Esophagus (tissue), 2 donors: ENCODE results near the gene C1orf105. TPM values are rescaled to one million over a fixed set of nuclear protein-coding genes. Genes with fewer than 3 reads are reported as not detected.

Experiments used
- H3K27ac ChIP-seq, 2 donors: one replicate each; pipeline ENCODE4 v1.5.1; 2013; ENCODE audit warnings: low read depth in 2 of 2, mild to moderate bottlenecking in 2 of 2, inconsistent platforms in 1 of 2, low read length in 1 of 2, moderate library complexity in 1 of 2
- H3K27me3 ChIP-seq, 2 donors: one replicate each; pipeline ENCODE4 v1.6.1; 2013; ENCODE audit warnings: low read length in 2 of 2, control low read depth in 1 of 2, mild to moderate bottlenecking in 1 of 2; ENCODE audit not compliant: insufficient read depth in 2 of 2, control insufficient read depth in 1 of 2
- H3K36me3 ChIP-seq, 2 donors: one replicate each; pipeline ENCODE4 v1.6.1; 2013; ENCODE audit warnings: low read length in 1 of 2; ENCODE audit not compliant: control insufficient read depth in 2 of 2, insufficient read depth in 2 of 2
- H3K4me1 ChIP-seq, 2 donors: one replicate each; pipeline ENCODE4 v1.6.1; 2013; ENCODE audit warnings: low read length in 1 of 2; ENCODE audit not compliant: control insufficient read depth in 2 of 2, insufficient read depth in 2 of 2
- H3K4me3 ChIP-seq, 2 donors: one replicate each; pipeline ENCODE4 v1.5.1; 2013; ENCODE audit warnings: low read length in 2 of 2, mild to moderate bottlenecking in 2 of 2, low read depth in 1 of 2, moderate library complexity in 1 of 2
- H3K9me3 ChIP-seq, 2 donors: one replicate each; pipeline ENCODE4 v1.6.1; 2013; ENCODE audit warnings: mild to moderate bottlenecking in 2 of 2, low read depth in 1 of 2, low read length in 1 of 2, moderate library complexity in 1 of 2; ENCODE audit not compliant: control insufficient read depth in 2 of 2, insufficient read depth in 1 of 2
- WGBS, 2 donors: extraction: QIAGEN DNeasy Blood & Tissue Kit; methylation state at CpG; one replicate each; pipeline ENCODE4 v1.1.7; 2013; 5-methylcytosine and 5-hydroxymethylcytosine counted together
- polyA plus RNA-seq, 2 donors: library from polyadenylated mRNA; stranded (reverse); fragments of 200-250 nt; gene quantifications; one replicate each; pipeline ENCODE4 v1.2.3, GENCODE V29; 2013
- donor health status: healthy with polysubstance abuse.
- donor health status: Bipolar disorder and iron deficiency.

Gene C1orf105
- polyA plus RNA-seq, 2 donors, result not detected

- 75 to 81% methylated on average over 4 of the region's 4 CpGs for WGBS, 2 donors
- H3K9me3 ChIP-seq, result no peaks in the 10 kb centered on the region
- H3K36me3 ChIP-seq, result no peaks in the 10 kb centered on the region
- no peaks in the 10 kb centered on the region for H3K27me3 ChIP-seq
- H3K4me1 ChIP-seq, result no peaks in the 10 kb centered on the region
- H3K27ac ChIP-seq, result no peak overlapping the region
- H3K4me3 ChIP-seq, result no peak overlapping the region
These were observed 37.5 kb upstream of the C1orf105 start for GRCh38 chr1:172382990-172383389.

GRCh38 chr1:172383536-172383935 is 36.9 kb upstream of the C1orf105 start:
- Histone ChIP-seq H3K27ac (no peak overlapping the region), H3K9me3 (no peaks in the 10 kb centered on the region), H3K4me3 (no peak overlapping the region), H3K36me3 (no peaks in the 10 kb centered on the region), H3K27me3 (no peaks in the 10 kb centered on the region), H3K4me1 (no peaks in the 10 kb centered on the region)
- 58 to 61% methylated on average over 3 of the region's 3 CpGs for WGBS, 2 donors

GRCh38 chr1:172384656-172385055 is 35.8 kb upstream of the C1orf105 start:
- Histone ChIP-seq H3K9me3 (no peaks in the 10 kb centered on the region), H3K36me3 (no peaks in the 10 kb centered on the region), H3K27me3 (no peaks in the 10 kb centered on the region), H3K27ac (no peak overlapping the region), H3K4me3 (no peak overlapping the region), H3K4me1 (no peaks in the 10 kb centered on the region)
- WGBS, 2 donors, result 88 to 96% methylated on average over 1 of the region's 1 CpG

- Histone ChIP-seq H3K4me1 (no peaks in the 10 kb centered on the region), H3K36me3 (no peaks in the 10 kb centered on the region), H3K4me3 (no peak overlapping the region), H3K27ac (no peak overlapping the region), H3K9me3 (no peaks in the 10 kb centered on the region), H3K27me3 (no peaks in the 10 kb centered on the region)
- WGBS, 2 donors, result 98 to 100% methylated on average over 2 of the region's 2 CpGs
These were observed 34.4 kb upstream of the C1orf105 start for GRCh38 chr1:172386046-172386445.

GRCh38 chr1:172388490-172388889 is 32.0 kb upstream of the C1orf105 start:
- H3K27me3 ChIP-seq, result no peaks in the 10 kb centered on the region
- H3K36me3 ChIP-seq, result no peaks in the 10 kb centered on the region
- H3K4me1 ChIP-seq, result no peaks in the 10 kb centered on the region
- no peak overlapping the region for H3K4me3 ChIP-seq
- 97 to 98% methylated on average over 8 of the region's 8 CpGs for WGBS, 2 donors
- H3K27ac ChIP-seq, result no peak overlapping the region
- H3K9me3 ChIP-seq, result no peaks in the 10 kb centered on the region

GRCh38 chr1:172390301-172390682 is 30.2 kb upstream of the C1orf105 start:
- 27 to 50% methylated on average over 3 of the region's 3 CpGs for WGBS, 2 donors
- no peak overlapping the region for H3K4me3 ChIP-seq

GRCh38 chr1:172390683-172391551 is 29.6 kb upstream of the C1orf105 start:
- Histone ChIP-seq H3K27ac (peak overlapping the region; percentile 57 to 80), H3K36me3 (no peaks in the 10 kb centered on the region), H3K27me3 (no peaks in the 10 kb centered on the region), H3K4me3 (peak overlapping the region in 1 of 2 donors; percentile 15), H3K9me3 (no peaks in the 10 kb centered on the region), H3K4me1 (peaks cover 0 to 3% of the 10 kb centered on the region in 2 donors)
- WGBS, 2 donors, result 37 to 54% methylated on average over 9 of the region's 9 CpGs

More at GRCh38 chr1:172390301-172390682, 30.2 kb upstream of the C1orf105 start:
- H3K27me3 ChIP-seq, result no peaks in the 10 kb centered on the region
- H3K27ac ChIP-seq, result peak overlapping the region in 1 of 2 donors; percentile 80
- H3K36me3 ChIP-seq, result no peaks in the 10 kb centered on the region
- no peaks in the 10 kb centered on the region for H3K9me3 ChIP-seq
- H3K4me1 ChIP-seq, result peaks cover 0 to 3% of the 10 kb centered on the region in 2 donors

GRCh38 chr1:172391976-172392375 is 28.5 kb upstream of the C1orf105 start:
- H3K27ac ChIP-seq, result no peak overlapping the region
- H3K36me3 ChIP-seq, result no peaks in the 10 kb centered on the region

GRCh38 chr1:172393354-172393753 is 27.1 kb upstream of the C1orf105 start:
- 82 to 87% methylated on average over 5 of the region's 5 CpGs for WGBS, 2 donors
- H3K27ac ChIP-seq, result no peak overlapping the region
- peaks cover 0 to 3% of the 10 kb centered on the region in 2 donors for H3K4me1 ChIP-seq
- no peak overlapping the region for H3K4me3 ChIP-seq
- no peaks in the 10 kb centered on the region for H3K27me3 ChIP-seq
- no peaks in the 10 kb centered on the region for H3K36me3 ChIP-seq
- no peaks in the 10 kb centered on the region for H3K9me3 ChIP-seq

More at GRCh38 chr1:172391976-172392375, 28.5 kb upstream of the C1orf105 start:
- Histone ChIP-seq H3K27me3 (no peaks in the 10 kb centered on the region), H3K4me1 (peaks cover 0 to 3% of the 10 kb centered on the region in 2 donors), H3K9me3 (no peaks in the 10 kb centered on the region), H3K4me3 (no peak overlapping the region)
- 94 to 98% methylated on average over 1 of the region's 1 CpG for WGBS, 2 donors
